Stromal cell of bone marrow (primary cell): Measurements from ENCODE around the gene PPP1R18.
"Not testable (repeated sequence)": the region's sequence is repeated elsewhere in the genome, so short reads cannot be mapped to it uniquely, and the experiment has no call there.

ENCODE experiments used
- DNase-seq: peaks from one replicate; pipeline ENCODE4 v3.0.0-alpha.2; 2012; ENCODE audit warnings: low read depth

Gene PPP1R18

GRCh38 chr6:30719791-30720737, 33.6 kb upstream of the PPP1R18 start, which contains the start of gene TUBB:
Gene TUBB (plus strand): TSS chr6:30720352. CDS start chr6:30720507, 155 bp downstream.
- peak; percentile 98 for DNase-seq

- DNase-seq: no peak
Measured at GRCh38 chr6:30719356-30719755, 32.9 kb upstream of the PPP1R18 start.

GRCh38 chr6:30717845-30718720, 31.6 kb upstream of the PPP1R18 start:
- DNase-seq: not testable (repeated sequence)

GRCh38 chr6:30717129-30717844, 30.8 kb upstream of the PPP1R18 start, which contains the start of gene MDC1:
Gene MDC1 (minus strand): TSS chr6:30717281. CDS start chr6:30715175, 2,106 bp downstream.
- DNase-seq: peak; percentile 100

GRCh38 chr6:30716879-30717128, 30.4 kb upstream of the PPP1R18 start:
- no peak for DNase-seq

- no peak for DNase-seq
Measured at GRCh38 chr6:30714263-30714662, 27.8 kb upstream of the PPP1R18 start.

- no peak for DNase-seq
Measured at GRCh38 chr6:30712441-30712945, 26.0 kb upstream of the PPP1R18 start.

- DNase-seq: no peak
Measured at GRCh38 chr6:30711758-30712380, 25.4 kb upstream of the PPP1R18 start.

- no peak for DNase-seq
Measured at GRCh38 chr6:30709101-30709868, 22.8 kb upstream of the PPP1R18 start.

GRCh38 chr6:30707281-30707850, 20.9 kb upstream of the PPP1R18 start:
- no peak for DNase-seq

- no peak for DNase-seq
Measured at GRCh38 chr6:30705620-30706019, 19.2 kb upstream of the PPP1R18 start.

GRCh38 chr6:30703821-30704220, 17.4 kb upstream of the PPP1R18 start:
- DNase-seq: no peak

- DNase-seq: no peak
Measured at GRCh38 chr6:30703011-30703410, 16.6 kb upstream of the PPP1R18 start.

- DNase-seq: no peak
Measured at GRCh38 chr6:30700340-30700739, 13.9 kb upstream of the PPP1R18 start.

GRCh38 chr6:30696432-30696831, 10.0 kb upstream of the PPP1R18 start:
- no peak for DNase-seq

GRCh38 chr6:30691208-30691847, 4.9 kb upstream of the PPP1R18 start:
- no peak for DNase-seq

- DNase-seq: peak; percentile 74
Measured at GRCh38 chr6:30690403-30691207, 4.2 kb upstream of the PPP1R18 start, which contains the start of gene NRM. Gene NRM (minus strand): TSS chr6:30690984. CDS start chr6:30690974, 10 bp downstream.

- no peak for DNase-seq
Measured at GRCh38 chr6:30689985-30690384, 3.5 kb upstream of the PPP1R18 start.
